GM19372 (cell line): Measurements from ENCODE around the gene ZNF688.
A peak's percentile ranks its signal among the peaks of the same experiment; 100 is the strongest.
"Not testable (repeated sequence)": the region's sequence is repeated elsewhere in the genome, so short reads cannot be mapped to it uniquely, and the experiment has no call there.

Experiments
- ATAC-seq: cut with Tn5 transposase; IDR thresholded peaks from one replicate; pipeline ENCODE4 v1.9.1; 2021; ENCODE audit warnings: mild to moderate bottlenecking, low read depth, moderate library complexity; ENCODE audit not compliant: unreplicated experiment

The ZNF688 gene

DNA sequence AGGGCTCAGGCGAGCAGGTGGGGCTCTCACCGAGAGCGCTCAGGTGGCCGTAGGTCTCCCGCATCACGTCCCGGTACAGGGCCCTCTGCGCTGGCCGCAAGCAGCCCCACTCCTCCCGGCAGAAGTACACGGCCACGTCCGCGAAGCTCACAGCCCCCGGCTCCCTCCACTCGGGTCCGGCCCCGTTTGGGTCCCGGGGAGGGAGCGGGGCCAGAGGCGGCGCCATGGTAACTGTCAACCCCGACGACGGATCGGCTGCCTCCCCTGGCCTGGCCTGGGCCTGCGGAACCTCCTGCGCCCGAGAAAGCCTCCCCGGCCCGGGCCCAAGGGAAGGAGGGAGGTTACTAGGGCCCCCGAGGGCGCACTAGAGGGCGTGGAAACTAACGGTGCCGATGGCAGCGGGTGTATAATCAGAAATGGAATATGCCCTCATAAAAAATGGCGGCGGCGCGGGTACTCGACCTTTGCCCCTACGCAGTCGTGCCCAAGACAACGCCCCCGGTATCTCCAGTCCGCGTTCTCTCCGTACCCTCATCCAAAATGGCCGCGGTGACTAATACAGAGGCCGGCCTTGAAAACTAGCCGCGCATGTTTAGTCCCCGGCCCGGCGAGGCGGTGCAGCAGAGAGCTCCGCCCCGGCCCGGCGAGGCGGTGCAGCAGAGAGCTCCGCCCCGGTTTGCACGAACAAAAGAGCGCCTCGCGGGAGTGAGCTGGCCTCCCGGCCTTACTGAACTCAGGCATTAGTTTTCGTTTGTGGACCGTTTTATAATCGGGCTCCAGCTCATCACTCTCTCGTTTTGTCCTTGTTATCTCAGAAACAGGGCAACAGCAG lies 13.3 kb downstream of the ZNF688 start, which contains the start of gene ZNF764:
Gene ZNF764, minus strand, starts transcription at position 418 of the 832 bp plus-strand sequence. Its CDS starts 192 bp downstream, at position 226.
- peak; percentile 84 for ATAC-seq

DNA sequence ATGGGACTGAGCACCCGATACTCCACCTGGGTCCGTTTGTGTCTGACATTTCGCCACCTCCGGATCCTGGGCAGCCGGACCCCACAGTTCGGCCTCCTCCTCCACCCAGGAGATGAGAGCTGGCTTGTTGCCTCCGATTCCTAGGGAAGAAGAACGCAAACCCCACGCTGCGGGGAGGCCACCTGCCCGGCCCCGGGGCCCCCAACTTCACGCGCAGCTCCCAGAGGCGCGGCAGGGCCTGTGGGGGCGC lies 13.9 kb downstream of the ZNF688 start:
- peak; percentile 13 for ATAC-seq

DNA sequence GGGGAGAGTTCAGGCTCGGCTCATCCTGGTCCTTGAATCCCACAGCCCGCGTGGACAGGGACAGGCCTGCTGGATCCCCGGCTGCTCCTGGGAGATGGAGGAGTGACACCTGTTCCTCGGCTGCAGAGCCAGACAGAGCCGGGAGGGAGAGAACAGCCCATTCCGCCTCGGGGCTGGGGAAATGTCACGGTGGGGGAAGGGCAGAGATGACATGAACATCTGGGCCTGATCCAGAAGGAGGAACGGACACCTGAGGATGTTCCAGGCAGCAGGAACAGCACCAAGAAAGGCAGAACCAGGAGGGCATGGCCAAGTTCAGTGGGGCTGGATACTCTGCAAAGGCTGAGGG lies 15.4 kb downstream of the ZNF688 start:
- ATAC-seq: no peak

DNA sequence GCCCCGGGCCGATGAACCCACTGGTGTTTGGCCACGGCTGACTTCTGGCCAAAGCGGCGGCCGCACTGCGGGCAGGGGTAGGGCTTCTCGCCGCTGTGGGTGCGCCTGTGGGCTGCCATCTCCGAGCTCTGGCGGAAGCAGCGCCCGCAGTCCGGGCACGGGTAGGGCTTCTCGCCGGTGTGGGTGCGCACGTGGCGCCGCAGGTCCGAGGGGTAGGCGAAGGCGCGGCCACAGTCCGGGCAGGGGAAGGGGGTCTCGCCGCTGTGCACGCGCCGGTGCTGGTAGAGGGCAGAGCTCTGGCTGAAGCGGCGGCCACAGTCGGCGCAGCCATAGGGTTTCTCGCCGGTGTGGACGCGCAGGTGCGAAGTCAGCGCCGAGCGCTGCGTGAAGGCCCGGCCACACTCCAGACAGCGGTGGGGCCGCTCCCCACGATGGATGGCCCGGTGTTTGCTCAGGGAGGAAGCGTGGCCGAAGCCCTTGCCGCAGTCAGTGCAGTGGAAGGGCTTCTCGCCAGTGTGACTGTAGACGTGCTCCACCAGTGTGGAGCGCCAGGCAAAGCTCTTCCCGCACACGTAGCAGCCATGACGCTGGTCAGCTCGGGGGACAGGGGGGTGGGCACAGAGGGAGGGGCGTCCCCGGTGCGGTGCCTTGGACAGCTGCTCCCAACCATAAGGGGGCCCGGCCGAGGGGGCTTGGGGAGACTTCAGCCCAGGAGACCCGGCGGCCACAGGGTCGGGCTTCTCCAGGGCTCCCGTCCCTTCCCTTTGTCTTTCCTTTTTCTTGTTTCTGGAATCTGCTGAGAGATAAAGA lies 16.0 kb downstream of the ZNF688 start:
- ATAC-seq: no peak

DNA sequence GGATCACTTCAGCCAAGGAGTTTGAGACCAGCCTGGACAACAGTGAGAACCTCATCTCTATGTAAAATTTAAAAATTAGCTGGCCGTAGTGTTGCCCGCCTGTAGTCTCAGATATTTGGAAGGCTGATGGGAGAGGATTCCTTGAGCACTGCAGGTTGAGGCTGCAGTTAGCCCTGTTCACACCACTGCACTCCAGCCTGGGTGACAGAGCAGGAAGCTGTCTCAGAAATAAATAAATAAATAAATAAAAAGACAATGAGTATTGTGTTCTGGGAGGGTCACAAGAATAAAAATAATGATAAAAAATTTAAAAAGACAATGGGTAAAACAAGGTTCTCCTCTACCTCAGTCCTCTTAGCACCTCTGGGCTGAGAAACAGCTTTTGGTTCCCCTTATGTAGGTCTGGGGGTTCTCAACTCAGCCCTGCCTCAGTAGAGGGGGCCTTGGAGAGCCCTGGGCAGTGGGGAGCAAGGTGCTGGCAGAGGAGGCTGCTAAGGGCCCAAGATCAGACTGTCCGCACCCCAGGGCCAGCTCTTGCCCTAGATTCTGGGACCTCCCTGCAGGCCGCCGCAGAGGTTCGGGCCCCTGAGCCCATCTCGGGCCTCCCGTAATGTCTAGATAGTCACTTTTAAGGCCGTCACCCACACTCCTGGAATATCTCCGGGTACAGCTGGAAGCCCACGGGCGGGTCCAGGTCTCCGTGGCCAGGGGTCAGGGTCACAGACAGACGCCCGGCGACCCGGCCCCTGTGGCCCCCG lies 16.8 kb downstream of the ZNF688 start:
- ATAC-seq: no peak

DNA sequence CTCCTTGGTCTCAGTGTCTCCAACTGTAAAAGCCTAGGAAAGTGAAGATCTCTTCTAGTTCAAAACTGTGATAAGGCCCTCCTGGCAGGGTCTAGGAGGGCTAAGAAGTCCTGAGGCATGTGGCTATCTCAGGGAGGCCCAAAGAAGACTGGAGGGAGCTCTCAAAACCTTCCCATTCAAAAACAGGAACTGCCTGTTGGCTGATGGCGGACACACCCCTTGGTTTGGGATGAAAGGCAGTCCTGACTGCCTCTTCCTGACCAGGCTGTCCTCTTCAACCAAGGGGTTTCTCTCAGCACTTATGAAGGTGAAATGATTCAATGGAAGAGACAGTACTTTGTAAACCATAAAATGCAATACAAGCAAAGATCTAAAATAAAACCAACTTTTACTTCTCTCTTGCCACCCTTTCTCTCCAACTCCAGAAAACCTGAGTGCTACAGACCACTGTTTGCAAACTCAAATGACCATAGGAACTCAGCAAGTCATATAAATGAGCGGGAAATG lies 18.1 kb downstream of the ZNF688 start:
- ATAC-seq: no peak

DNA sequence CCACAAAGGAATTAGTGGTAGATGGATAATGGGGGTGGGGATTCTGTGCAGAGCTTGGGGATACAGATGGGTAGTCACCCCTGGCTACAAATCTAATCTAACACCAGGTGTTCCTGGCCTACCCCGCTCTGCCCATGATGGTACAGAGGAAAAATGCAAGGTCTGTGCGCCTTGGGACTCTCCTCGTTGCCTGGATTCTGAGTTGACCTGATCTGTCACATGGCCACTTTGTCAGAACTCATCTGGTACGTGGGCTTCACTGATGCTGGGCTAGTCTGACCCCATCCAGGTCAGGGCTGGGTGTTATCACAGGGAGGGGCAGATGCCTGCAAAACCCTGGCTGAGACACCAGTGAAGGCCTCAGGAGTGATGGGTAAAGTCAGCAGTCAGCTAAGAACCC lies 18.6 kb downstream of the ZNF688 start:
- ATAC-seq: no peak

DNA sequence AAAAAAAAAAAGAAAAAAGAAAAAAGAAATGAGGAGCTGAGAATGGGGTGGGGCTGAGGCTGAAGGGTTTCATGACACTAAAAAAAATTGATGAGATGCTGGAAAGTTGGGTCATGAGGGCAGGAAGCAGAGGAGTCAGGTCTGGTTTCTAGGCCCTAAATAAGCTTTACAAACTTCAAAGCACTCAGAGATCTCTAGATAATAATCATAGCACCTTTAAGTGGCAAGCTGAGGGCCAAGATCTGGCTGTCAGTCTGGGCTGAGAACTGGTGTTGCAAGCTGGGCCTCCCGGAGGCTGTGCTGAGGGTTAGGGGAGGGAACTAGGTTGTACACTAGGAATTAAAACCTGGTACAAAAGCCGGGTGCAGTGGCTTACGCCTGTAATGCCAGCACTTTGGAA lies 19.7 kb downstream of the ZNF688 start:
- ATAC-seq: no peak

DNA sequence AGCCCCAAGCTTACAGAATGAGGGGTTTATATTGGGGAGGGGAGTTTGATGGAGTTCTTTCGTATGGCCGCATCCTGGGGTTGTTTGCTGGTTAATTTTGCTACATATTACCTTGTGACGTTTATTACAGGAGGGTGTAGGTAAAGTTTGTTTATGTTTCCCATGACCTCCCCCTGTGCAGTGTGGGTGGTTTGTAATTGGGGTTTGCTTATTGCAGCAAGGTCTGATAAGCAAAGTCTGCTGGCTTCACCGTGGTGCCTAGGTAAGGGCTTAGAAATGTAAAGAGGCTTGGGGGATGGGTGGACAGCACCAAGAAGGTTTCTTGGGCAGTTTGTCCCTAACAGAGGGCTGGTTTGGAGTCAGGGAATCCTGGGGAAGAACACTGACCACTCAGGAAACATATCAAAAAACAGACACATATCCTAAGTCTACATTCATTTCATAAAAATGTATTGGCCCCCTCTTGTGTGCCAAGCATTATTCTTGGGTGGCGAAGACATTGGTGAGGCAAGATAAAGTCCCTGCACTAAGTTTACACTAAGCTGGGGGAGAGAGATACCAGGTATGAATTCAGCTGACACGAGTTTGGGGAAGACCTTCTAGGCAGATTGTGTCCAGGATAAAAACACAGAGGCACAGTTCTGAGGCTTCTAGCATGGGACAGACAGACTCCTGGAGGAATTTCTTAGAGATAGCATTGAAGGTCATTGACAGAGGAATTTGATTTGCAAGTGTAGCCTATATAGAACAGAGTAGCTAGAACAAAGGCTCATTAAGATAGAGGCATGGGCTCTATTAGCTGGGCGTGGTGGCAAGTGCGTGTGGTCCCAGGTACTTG lies 22.9 kb downstream of the ZNF688 start:
- ATAC-seq: no peak

DNA sequence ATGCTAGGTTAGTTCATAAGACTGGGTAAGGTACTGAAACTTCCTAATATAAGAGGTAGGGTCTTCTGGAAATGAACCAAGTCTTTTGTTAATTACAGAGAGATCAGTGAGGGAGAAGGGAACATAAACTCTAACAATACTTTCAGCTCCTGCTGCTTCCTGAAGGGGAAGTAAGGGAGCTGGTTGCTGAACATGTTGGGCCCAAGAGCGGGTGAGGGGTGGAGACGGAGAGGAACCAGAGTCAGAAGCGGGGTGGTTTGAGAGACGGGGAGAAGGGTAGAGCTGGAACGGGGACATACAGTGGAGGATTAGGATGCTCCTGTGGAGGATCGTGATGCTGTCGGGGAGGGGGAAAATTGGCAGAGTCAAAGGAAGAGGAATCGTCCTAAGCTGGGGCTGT lies 25.4 kb downstream of the ZNF688 start:
- no peak for ATAC-seq

DNA sequence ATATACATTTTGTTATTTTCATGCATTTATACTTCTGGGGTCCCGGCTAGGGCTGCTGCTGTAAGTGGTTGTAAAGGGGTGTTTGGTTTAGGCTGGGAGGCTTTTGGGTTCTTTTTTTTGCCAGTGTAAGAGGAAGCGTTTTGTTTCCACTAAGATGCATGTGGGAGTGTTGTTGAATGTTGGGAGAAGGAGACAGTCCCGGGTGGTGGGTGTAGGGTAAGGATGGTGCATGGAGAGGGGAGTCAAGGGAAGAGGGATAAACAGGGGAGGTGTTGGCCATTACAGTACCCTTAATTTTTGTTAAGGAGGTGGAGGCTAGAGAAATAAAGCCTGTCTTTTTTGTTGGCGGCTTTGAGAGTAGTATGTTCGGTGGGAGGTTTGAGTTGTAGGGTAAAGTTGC lies 28.4 kb downstream of the ZNF688 start:
- ATAC-seq: no peak

DNA sequence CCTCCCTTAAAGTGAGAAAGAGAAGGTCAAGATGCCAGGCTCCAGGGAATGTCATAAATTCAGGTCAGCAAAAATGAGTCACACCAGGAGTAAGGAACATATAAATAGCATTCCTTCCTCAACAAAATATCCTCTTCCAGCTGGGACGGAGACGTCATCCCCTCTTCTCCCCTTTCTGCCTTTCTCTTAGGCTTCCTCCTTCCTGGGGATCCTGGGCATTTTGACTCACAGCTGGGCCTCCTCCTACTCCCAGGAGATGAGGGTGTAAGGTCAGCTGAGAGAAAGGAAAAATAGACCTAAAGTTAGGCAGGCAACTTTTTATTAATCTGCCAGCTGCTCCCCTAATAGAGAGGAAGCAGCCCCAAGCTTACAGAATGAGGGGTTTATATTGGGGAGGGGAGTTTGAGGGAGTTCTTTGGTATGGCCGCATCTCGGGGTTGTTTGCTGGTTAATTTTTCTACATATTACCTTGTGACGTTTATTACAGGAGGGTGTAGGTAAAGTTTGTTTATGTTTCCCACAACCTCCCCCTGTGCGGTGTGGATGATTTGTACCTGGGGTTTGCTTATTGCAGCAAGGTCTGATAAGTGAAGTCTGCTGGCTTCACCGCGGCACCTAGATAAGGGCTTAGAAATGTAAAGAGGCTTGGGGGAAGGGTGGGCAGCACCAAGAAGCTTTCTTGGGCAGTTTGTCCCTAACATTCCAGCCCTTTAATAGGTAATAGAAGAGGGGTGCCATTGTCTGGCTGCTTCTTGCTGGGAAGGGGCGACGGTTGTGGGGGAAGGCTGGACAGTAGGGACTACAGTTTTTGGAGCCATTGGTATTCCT lies 29.8 kb downstream of the ZNF688 start:
- ATAC-seq: no peak

DNA sequence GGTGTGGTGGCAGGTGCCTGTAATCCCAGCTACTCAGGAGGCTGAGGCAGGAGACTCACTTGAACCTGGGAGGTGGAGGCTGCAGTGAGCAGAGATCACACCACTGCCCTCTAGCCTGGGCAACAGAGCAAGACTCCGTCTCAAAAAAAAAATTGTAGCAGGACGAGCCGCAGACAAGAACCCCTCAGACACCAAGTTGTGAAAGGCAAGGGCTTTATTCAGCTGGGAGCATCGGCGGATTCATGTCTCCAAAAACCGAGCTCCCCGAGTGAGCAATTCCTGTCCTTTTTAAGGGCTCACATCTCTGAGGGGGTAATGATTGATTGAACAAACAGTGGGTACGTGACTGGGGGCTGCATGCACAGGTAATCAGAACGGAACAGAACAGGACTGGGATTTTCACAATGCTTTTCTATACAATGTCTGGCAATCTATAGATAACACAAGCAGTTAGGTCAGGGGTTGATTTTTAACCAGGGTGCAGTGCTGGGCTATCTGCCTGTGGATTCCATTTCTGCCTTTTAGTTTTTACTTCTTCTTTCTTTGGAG lies 30.5 kb downstream of the ZNF688 start:
- ATAC-seq: not testable (repeated sequence)

DNA sequence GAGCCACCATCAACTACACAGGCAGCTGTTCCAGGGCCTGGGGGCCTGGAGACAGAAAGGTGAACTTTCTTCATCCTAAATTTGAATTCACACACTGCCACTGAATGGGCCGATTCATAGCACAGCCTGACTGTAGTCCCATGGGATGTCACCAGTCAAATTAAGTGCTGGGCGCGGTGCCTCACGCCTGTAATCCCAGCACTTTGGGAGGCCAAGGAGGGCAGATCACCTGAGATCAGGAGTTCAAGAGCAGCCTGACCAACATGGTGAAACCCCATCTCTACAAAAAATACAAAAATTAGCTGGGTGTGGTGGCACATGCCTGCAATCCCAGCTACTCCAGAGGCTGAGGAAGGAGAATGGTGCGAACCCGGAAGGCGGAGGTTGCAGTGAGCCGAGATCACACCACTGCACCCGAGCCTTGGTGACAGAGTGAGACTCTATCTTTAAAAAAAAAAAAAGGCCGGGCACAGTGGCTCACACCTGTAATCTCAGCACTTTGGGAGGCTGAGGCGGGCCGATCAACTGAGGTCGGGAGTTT lies 31.5 kb downstream of the ZNF688 start:
- not testable (repeated sequence) for ATAC-seq

DNA sequence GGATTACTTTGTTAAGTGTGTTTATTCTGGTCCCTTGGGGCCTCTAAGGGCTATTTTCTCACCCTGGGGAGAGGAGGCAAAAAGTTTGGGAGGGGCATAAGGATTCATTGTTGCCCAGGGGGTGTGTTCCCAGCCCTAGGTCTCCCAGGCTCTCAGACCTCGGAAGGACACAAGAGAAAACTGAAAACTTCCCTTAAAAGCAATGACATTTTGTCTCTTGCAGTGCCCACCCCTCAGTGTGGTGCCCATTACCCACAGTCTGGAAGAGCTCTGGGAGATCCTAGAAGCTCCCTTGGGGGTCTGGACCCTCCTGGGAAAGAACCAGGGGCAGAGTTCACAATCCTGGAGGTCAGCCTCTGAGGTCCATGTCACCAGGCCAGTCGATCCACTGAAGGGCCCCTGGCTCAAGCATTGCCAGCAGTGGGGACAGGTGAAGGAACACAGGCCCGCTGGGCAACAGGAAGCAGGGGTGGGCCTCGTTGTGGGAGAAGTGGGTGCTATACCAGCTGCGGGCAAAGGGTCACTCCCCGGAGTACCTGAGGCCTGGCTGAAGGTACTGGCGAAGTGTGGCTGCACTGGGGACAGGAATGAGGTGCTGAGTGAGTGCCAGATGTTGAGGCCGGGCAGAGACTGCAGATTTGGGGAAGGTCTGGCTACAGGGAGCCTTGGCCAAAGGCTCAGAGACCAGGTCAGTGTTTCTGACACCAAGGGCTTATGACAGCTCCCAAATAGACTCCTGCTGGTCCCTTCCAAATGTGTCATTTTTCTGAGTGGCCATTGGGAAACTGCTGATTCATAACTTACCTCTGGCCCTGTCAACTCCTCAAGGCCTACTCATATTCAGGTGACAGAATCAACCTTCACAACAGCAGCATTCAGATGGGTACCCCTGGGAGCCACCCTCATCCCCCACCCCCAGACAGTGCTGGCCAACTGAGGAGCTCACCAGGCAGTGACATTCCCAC lies 32.2 kb downstream of the ZNF688 start:
- ATAC-seq: no peak

DNA sequence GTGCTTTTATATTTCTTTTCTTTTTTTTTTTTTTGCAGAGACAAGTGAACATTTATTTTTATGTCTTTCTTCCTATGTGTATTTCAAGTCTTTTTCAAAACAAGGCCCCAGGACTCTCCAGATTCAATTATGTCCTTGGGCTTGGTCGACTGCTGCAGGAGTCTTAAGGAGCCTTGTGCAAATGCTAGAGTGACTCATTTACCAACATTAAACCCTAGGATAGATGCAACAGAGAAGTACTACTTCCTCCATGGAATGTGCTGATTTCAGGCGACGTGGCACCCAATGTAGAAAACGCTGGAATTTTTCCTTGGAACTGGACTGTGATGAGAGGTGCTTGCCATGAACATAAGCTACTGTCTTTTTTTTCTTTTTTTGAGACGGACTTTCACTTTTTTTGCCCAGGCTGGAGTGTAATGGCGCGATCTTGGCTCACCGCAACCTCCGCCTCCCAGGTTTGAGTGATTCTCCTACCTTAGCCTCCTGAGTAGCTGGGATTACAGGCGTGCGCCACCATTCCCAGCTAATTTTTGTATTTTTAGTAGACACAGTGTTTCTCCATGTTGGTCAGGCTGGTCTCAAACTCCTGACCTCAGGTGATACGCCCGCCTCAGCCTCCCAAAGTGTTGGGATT lies 35.0 kb downstream of the ZNF688 start:
- ATAC-seq: not testable (repeated sequence)

DNA sequence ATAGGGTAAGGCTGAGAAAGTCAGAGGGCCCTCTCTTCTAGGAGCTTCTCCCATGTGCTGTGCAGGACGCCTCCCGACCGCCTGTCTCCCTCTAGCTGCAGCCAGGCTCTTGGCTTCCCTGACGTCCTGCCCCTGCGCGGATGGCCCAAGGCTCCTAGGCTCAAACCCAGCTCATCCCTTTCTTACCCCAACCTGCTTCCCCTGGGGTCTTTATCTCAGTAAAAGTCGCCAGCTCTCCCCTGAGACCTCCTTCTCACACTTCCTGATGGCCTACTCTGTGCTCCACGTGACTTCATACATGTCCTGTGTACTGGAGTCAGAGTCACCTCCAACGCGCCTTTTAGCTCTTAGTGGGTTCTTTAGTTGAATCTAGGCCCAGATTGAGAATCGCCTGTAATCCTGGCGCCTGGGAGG lies 35.7 kb downstream of the ZNF688 start:
- ATAC-seq: no peak
